ENCODE measurements around the gene EMILIN3. TPM values are rescaled to one million over a fixed set of nuclear protein-coding genes. Genes with fewer than 3 reads are reported as not detected.

The EMILIN3 gene
- total RNA-seq, 1 donor from 2014 or later, result 0.20 TPM

DNA sequence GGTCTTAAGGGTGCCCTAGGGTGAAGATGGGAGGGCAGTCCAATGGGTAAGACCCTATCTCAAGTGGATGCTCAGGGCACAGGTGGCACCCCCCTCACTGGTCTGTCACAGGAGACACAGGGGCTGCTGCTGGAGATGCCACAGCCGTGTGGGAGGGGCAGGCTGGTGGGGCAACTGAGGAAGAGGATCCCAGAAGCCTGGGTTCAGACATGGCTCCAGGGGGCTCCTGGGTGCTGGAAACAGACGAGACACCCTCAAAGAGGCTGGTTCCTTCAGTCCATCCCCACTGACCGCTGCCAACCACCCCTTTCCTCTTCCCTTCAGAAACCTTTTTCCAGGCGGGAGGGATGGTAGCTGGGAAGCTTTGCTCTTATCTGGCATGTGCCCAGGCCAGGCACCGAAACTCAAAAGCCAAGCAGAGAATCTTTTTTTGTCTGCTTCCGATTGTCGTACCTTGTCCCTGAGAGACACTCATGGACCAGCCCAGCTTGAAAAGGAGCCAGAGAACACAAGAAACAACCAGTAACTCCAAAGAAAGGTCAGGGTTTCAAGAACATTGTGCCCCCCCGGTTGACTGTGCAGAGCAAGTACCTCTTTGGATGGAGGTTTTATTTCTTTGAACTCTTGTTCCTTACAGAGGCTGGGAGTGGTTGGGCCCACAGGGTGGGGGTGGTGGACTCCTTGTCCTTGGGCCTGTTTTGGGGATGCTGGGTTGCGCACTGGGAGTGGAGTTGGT, 28.5 kb upstream of the EMILIN3 start:
- peaks cover 3% of the 10 kb centered on the region for H3K9me3 Mint-ChIP-seq (ENCODE audit: unreplicated experiment)
- Histone ChIP-seq H3K4me2 (ENCODE audit: low read length) (no peak overlapping the region), H2AFZ (ENCODE audit: low read depth, low read length) (no peak overlapping the region), H4K20me1 (ENCODE audit: insufficient read depth, low read length) (no peaks in the 10 kb centered on the region), H3K27me3 (ENCODE audit: insufficient read depth, low read length) (no peaks in the 10 kb centered on the region), H3K9ac (ENCODE audit: low read length) (no peak overlapping the region), H3K4me1 (ENCODE audit: insufficient read depth, low read length) (no peaks in the 10 kb centered on the region), H3K9me3 (ENCODE audit: insufficient read depth, low read depth, low read length) (no peaks in the 10 kb centered on the region), H3K27ac (ENCODE audit: low read depth, low read length) (no peak overlapping the region), H3K4me3 (ENCODE audit: insufficient read depth, low read depth, low read length) (no peak overlapping the region), H3K36me3 (ENCODE audit: insufficient read depth, low read length) (no peaks in the 10 kb centered on the region), H3K79me2 (ENCODE audit: insufficient read depth, low read length) (no peaks in the 10 kb centered on the region)
- no peak for DNase-seq (ENCODE audit: low read depth)
- H3K4me3 Mint-ChIP-seq (ENCODE audit: unreplicated experiment), result no peak overlapping the region
- peaks cover 3% of the 10 kb centered on the region for H3K4me1 Mint-ChIP-seq (ENCODE audit: low read depth, unreplicated experiment)
- H3K27me3 Mint-ChIP-seq (ENCODE audit: low read depth, unreplicated experiment), result no peaks in the 10 kb centered on the region
- FAIRE-seq, result no peak
- no peaks in the 10 kb centered on the region for H3K36me3 Mint-ChIP-seq (ENCODE audit: low read depth, unreplicated experiment)
- no peak overlapping the region for H3K27ac Mint-ChIP-seq (ENCODE audit: unreplicated experiment)
- TF ChIP-seq, protein P1, sequence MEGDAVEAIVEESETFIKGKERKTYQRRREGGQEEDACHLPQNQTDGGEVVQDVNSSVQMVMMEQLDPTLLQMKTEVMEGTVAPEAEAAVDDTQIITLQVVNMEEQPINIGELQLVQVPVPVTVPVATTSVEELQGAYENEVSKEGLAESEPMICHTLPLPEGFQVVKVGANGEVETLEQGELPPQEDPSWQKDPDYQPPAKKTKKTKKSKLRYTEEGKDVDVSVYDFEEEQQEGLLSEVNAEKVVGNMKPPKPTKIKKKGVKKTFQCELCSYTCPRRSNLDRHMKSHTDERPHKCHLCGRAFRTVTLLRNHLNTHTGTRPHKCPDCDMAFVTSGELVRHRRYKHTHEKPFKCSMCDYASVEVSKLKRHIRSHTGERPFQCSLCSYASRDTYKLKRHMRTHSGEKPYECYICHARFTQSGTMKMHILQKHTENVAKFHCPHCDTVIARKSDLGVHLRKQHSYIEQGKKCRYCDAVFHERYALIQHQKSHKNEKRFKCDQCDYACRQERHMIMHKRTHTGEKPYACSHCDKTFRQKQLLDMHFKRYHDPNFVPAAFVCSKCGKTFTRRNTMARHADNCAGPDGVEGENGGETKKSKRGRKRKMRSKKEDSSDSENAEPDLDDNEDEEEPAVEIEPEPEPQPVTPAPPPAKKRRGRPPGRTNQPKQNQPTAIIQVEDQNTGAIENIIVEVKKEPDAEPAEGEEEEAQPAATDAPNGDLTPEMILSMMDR (IDR thresholded peaks at IDR 0.05; ENCODE audit: insufficient read depth, low read depth, low read length), result no peak
- no peak for TF ChIP-seq EZH2 (IDR thresholded peaks at IDR 0.05; ENCODE audit: insufficient read depth, low read length)

DNA sequence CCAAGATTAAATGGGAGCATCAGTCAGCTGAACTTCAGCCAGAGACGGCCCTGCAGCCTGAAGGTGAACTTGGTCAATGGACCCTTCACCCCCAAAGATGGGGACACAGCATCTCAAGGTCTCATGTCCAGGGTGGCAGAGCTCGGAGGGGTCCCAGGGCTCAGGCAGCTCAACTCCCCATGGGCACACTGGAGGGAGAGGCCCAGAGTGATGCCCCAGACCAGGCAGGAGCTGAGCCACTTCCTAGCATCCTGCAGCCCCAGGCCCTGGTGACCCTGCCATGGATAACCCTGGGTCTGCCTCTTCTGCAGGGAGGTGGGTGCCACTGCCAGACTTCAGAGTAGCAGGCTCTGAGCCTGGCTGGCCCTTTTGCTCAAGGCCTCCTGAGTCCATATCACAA, 27.5 kb upstream of the EMILIN3 start:
- no peaks in the 10 kb centered on the region for H3K36me3 ChIP-seq (ENCODE audit: insufficient read depth, low read length)
- no peak overlapping the region for H3K27ac ChIP-seq (ENCODE audit: low read depth, low read length)
- no peak overlapping the region for H3K4me3 Mint-ChIP-seq (ENCODE audit: unreplicated experiment)
- no peak overlapping the region for H3K4me3 ChIP-seq (ENCODE audit: insufficient read depth, low read depth, low read length)
- H3K27me3 ChIP-seq (ENCODE audit: insufficient read depth, low read length), result no peaks in the 10 kb centered on the region
- no peaks in the 10 kb centered on the region for H3K36me3 Mint-ChIP-seq (ENCODE audit: low read depth, unreplicated experiment)
- no peaks in the 10 kb centered on the region for H3K4me1 ChIP-seq (ENCODE audit: insufficient read depth, low read length)
- FAIRE-seq (no peak), DNase-seq (ENCODE audit: low read depth) (no peak)
- TF ChIP-seq, protein P1 (IDR thresholded peaks at IDR 0.05; ENCODE audit: insufficient read depth, low read depth, low read length), result no peak
- no peak for TF ChIP-seq EZH2 (IDR thresholded peaks at IDR 0.05; ENCODE audit: insufficient read depth, low read length)
- no peak overlapping the region for H3K9ac ChIP-seq (ENCODE audit: low read length)
- H3K9me3 Mint-ChIP-seq (ENCODE audit: unreplicated experiment), result peaks cover 3% of the 10 kb centered on the region
- H3K27me3 Mint-ChIP-seq (ENCODE audit: low read depth, unreplicated experiment), result no peaks in the 10 kb centered on the region
- H4K20me1 ChIP-seq (ENCODE audit: insufficient read depth, low read length), result no peaks in the 10 kb centered on the region
- H3K4me1 Mint-ChIP-seq (ENCODE audit: low read depth, unreplicated experiment), result peaks cover 3% of the 10 kb centered on the region
- H3K4me2 ChIP-seq (ENCODE audit: low read length), result no peak overlapping the region
- H3K9me3 ChIP-seq (ENCODE audit: insufficient read depth, low read depth, low read length), result no peaks in the 10 kb centered on the region
- H3K27ac Mint-ChIP-seq (ENCODE audit: unreplicated experiment), result no peak overlapping the region
- no peaks in the 10 kb centered on the region for H3K79me2 ChIP-seq (ENCODE audit: insufficient read depth, low read length)
- H2AFZ ChIP-seq (ENCODE audit: low read depth, low read length), result no peak overlapping the region

DNA sequence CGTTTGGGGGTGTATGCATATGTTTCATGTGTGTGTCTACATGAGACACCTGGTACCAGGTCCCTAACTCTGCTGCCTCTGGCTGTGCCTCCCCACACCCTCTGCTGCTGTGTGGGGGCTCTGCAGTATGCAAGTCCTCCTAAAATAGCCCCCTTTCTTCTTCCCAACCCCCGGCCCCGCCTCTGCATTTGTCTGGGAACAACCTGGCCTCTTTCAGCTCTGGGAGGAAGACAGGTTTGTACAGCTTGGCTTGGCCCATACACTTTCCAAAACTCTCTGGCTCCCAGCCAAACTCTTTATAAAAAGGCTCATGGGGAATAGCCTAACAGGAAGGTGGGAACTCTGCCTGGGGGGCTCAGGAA, 27.1 kb upstream of the EMILIN3 start:
- Histone ChIP-seq H3K4me1 (ENCODE audit: insufficient read depth, low read length) (no peaks in the 10 kb centered on the region), H3K4me3 (ENCODE audit: insufficient read depth, low read depth, low read length) (no peak overlapping the region), H3K9me3 (ENCODE audit: insufficient read depth, low read depth, low read length) (no peaks in the 10 kb centered on the region), H3K79me2 (ENCODE audit: insufficient read depth, low read length) (no peaks in the 10 kb centered on the region), H3K36me3 (ENCODE audit: insufficient read depth, low read length) (no peaks in the 10 kb centered on the region), H3K27ac (ENCODE audit: low read depth, low read length) (no peak overlapping the region), H4K20me1 (ENCODE audit: insufficient read depth, low read length) (no peaks in the 10 kb centered on the region), H3K9ac (ENCODE audit: low read length) (no peak overlapping the region), H3K27me3 (ENCODE audit: insufficient read depth, low read length) (no peaks in the 10 kb centered on the region), H2AFZ (ENCODE audit: low read depth, low read length) (no peak overlapping the region), H3K4me2 (ENCODE audit: low read length) (no peak overlapping the region)
- Mint-ChIP-seq H3K27me3 (ENCODE audit: low read depth, unreplicated experiment) (no peaks in the 10 kb centered on the region), H3K9me3 (ENCODE audit: unreplicated experiment) (peaks cover 3% of the 10 kb centered on the region), H3K36me3 (ENCODE audit: low read depth, unreplicated experiment) (no peaks in the 10 kb centered on the region), H3K4me3 (ENCODE audit: unreplicated experiment) (no peak overlapping the region), H3K4me1 (ENCODE audit: low read depth, unreplicated experiment) (peaks cover 3% of the 10 kb centered on the region), H3K27ac (ENCODE audit: unreplicated experiment) (no peak overlapping the region)
- TF ChIP-seq, protein P1 (IDR thresholded peaks at IDR 0.05; ENCODE audit: insufficient read depth, low read depth, low read length), result no peak
- no peak for TF ChIP-seq EZH2 (IDR thresholded peaks at IDR 0.05; ENCODE audit: insufficient read depth, low read length)
- FAIRE-seq, result no peak
- no peak for DNase-seq (ENCODE audit: low read depth)

Measured in astrocyte (in vitro differentiated cells and primary cell).